Esophagus squamous epithelium (tissue), 4 donors: ENCODE results near the gene GATAD2A.

ENCODE experiments used
- CTCF ChIP-seq, 6 experiments: fragments of 450-650 bp in 4 of 6; fragments of 200-600 bp in 2 of 6; sonication (generic) in 2 of 6; IDR thresholded peaks; one replicate each; pipeline ENCODE4 v1.5.1; 2016 to 2019; ENCODE audit warnings: antibody characterized with exemption in 6 of 6, mild to moderate bottlenecking in 4 of 6, moderate library complexity in 4 of 6
- POLR2A ChIP-seq, 4 donors: fragments of 450-650 bp; IDR thresholded peaks; one replicate each; pipeline ENCODE4 v1.6.1; 2017; ENCODE audit warnings: antibody characterized with exemption in 4 of 4, mild to moderate bottlenecking in 4 of 4, moderate library complexity in 3 of 4

DNA sequence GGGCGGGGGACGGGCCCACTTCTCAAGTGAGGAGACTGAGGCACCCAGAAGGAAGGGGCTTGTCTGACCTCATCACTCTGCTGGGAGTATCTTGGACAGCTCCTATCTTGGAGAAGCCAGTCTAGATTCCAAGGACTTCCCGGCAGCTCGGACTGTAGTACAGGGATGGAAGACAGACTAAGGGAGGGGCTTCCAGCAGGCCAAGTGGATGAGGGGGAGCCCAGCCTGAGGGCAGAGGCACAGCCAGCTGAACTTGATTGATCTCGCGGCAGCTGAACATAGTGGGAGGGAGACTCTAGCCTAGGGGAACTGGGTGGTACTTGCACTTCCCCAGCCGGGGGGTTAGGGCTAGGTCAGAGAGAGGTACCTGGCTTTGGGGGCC, 133.3 kb downstream of the GATAD2A start:
- TF ChIP-seq CTCF (IDR thresholded peaks at IDR 0.05) (no peak), POLR2A (IDR thresholded peaks at IDR 0.05) (no peak)
